SHP77 (cell line): ENCODE results near the gene MRPS26.
"Not testable (repeated sequence)": the region's sequence is repeated elsewhere in the genome, so short reads cannot be mapped to it uniquely, and the experiment has no call there.

Experiments used
- DNase-seq, 2 experiments: peaks; one replicate each; lab custom pipeline; 2025; lab: John Stamatoyannopoulos, UW

The MRPS26 gene

GRCh38 chr20:3042625-3043024, 3.2 kb upstream of the MRPS26 start:
- no peak for DNase-seq

- no peak for DNase-seq
Observed at GRCh38 chr20:3043322-3043721, 2.5 kb upstream of the MRPS26 start, which contains the start of gene GNRH2. TSS of gene GNRH2 (plus strand) at chr20:3043622. CDS start at chr20:3044415, 793 bp downstream.

DNA sequence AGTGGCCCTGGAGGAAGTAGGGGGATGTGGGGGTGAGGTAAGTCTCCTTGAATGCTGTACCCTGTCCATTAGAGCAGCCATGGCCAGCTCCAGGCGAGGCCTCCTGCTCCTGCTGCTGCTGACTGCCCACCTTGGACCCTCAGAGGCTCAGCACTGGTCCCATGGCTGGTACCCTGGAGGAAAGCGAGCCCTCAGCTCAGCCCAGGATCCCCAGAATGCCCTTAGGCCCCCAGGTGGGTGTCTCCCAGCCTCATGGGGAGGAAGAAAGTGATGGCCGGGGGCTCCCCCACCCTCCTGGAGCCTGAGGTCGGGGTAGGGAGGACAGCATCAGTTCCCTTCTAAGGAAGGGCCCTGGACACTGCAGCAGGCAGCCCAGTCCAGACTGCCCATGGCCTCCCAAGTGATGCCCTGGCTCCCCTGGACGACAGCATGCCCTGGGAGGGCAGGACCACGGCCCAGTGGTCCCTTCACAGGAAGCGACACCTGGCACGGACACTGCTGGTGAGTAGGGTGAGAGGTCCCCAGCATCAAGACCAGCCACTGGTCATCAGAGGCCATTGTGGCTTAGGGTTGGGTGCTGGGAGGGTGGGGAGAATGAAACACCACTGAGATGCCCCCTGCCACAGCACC, 1.4 kb upstream of the MRPS26 start:
- DNase-seq = no peak

DNA sequence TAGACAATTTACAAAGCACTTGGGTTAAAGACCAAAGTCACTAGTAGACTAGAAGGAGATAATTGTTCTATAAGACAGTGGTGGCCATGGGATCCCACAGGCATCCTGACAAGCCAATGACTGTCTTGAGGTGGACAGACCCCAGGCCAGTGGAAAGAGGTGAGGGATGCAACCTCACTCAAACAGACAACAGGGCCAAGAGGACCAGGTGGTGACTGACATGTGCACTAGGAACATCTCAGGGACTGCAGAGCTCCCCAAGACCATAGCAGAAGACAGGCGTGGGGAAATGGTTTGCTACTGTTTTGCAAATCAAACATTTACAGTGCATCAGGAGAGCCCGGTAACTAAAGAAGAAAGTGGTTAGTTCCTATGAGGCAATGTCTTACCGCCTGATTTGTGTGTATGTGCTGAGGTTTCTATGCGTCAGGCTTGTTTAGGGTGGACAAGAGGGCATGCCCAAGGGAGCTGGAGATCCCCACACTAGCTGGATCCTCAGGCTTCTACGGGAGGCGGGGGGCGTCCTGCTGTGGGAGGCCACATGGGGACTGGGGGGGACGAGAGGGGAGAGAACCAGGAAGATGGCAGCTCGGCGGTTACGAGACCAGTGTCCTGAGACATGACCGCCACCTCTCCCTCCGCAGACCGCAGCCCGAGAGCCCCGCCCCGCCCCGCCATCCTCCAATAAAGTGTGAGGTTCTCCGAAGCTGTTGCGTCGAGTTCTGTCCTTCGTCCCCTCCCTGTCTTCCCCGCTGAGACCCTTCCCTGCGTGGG, 623 bp upstream of the MRPS26 start:
- peak; percentile 92 to 97 for DNase-seq

GRCh38 chr20:3046677-3047462, 1.0 kb downstream of the MRPS26 start:
- peak in 1 of 2 experiments; percentile 31 for DNase-seq

GRCh38 chr20:3047486-3048419, 1.9 kb downstream of the MRPS26 start:
- no peak for DNase-seq

GRCh38 chr20:3051385-3052019, 5.7 kb downstream of the MRPS26 start:
- no peak for DNase-seq

DNA sequence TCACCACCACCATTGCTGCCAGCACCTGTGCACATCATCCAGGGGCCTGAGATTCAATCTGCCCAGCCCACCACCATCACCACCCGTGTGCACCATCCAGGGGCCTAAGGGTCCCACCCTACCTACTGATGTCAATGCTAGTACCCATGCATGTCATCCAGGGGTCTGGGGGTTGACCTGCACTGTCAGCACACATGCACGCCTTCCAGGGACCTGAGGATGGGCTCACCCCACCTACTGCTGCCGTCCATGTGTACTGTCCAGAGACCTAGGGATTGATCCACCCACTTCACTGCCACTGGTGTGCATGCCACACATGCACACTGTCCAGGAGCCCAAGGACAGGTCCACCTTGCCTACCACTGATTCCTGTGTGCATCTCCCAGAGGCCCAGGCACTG, 13.6 kb downstream of the MRPS26 start:
- DNase-seq = no peak

- not testable (repeated sequence) for DNase-seq
Observed at GRCh38 chr20:3064119-3064518, 18.3 kb downstream of the MRPS26 start.

- DNase-seq = no peak
Observed at GRCh38 chr20:3067139-3068014, 21.5 kb downstream of the MRPS26 start.

GRCh38 chr20:3068075-3068474, 22.2 kb downstream of the MRPS26 start:
- no peak for DNase-seq

- DNase-seq = peak; percentile 20 to 77
Observed at GRCh38 chr20:3068986-3069900, 23.4 kb downstream of the MRPS26 start.

DNA sequence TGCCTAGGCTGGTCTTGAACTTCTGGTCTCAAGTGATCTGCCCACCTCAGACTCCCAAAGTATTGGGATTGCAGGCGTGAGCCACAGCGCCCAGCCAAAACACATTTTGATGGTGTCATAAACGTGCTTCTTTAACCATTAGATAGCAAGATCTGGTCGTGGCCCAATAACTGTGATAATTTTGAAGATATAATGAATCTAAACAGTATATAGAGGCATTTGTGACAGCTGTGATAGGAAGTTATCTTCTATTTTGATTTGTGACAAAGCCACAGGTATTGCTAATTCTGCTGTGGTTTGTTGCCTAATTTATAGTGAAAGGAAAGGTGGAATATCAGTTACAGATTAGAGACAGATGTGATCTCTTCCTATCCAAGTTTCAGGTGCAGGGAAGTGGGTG, 24.9 kb downstream of the MRPS26 start:
- no peak for DNase-seq

DNA sequence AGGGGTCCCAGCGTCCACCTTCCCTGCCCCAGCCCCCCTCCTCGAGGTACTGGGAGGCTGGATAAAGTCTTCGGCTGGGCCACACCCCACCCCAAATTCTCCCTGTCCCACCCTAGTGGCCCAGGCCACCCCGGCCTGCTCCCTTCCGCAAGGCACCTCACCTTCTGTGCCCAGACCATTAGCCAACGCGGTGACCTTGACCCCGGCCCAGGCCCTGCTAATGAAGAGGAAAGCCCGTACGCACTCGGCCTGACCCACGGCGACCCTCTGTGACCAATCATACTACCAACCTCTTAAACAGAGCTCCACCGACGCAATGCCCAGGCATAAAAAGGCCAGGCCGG, 25.4 kb downstream of the MRPS26 start:
- no peak for DNase-seq

GRCh38 chr20:3071610-3072529, 26.0 kb downstream of the MRPS26 start, which contains the start of gene OXT:
TSS of gene OXT (plus strand) at chr20:3071620. CDS start at chr20:3071656, 36 bp downstream.
- DNase-seq = no peak

DNA sequence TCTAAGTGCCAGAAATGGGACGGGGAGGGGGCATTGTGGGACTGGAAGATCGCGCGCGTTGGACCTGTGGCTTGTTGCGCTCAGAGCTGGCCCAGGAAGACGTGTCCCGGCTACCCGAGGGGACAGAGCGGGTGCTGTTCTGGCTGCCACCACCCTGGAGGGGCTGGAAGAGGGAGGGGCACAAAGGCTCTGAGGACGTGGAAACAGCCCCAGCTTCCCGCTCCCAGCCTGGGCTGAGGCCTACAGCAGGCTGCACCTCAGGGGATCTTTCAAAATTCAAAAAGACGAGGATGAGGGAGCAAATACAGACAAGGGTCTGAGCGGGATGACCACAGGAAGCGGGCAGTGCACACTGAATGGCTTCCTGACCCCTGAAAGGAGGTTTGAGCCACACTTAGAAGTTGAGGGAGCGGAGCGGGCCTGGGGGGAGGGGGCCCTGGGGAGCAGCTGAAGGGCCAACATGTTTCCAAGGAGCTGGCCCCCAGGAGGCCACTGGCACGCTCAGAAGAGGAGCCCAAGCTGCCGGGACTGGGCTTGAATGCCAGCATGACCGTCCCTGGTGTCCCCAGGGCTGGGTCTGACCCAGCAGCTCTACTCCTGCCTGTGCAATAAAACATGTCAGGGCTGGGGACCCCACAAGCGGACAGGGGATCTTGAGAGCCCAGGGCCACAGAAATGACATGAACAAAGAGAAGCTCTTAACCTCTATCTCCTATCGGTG, 26.8 kb downstream of the MRPS26 start:
- no peak for DNase-seq

- DNase-seq = not testable (repeated sequence)
Observed at GRCh38 chr20:3073251-3073643, 27.4 kb downstream of the MRPS26 start.
